NCI-H187 (cell line): ENCODE measurements around the gene ELAVL4.

Source experiments
- DNase-seq, 2 experiments: peaks; one replicate each; lab custom pipeline; 2025; lab: John Stamatoyannopoulos, UW

ELAVL4 gene

GRCh38 chr1:50252196-50252595 is 143.5 kb downstream of the ELAVL4 start:
- no peak for DNase-seq
